ENCODE measurements around the gene YDJC. TPM values are rescaled to one million over a fixed set of nuclear protein-coding genes. Genes with fewer than 3 reads are reported as not detected.
"Not testable (repeated sequence)": the region's sequence is repeated elsewhere in the genome, so short reads cannot be mapped to it uniquely, and the experiment has no call there.

YDJC gene
- total RNA-seq, 1 experiment from 2014 or later, result 61.2 TPM

- DNase-seq (ENCODE audit: extremely low read depth, low read depth), result no peak
These were observed 46.8 kb downstream of the YDJC start for GRCh38 chr22:21582801-21583740.

- DNase-seq (ENCODE audit: extremely low read depth, low read depth), result not testable (repeated sequence)
These were observed 48.7 kb downstream of the YDJC start for GRCh38 chr22:21581009-21581713.

DNA sequence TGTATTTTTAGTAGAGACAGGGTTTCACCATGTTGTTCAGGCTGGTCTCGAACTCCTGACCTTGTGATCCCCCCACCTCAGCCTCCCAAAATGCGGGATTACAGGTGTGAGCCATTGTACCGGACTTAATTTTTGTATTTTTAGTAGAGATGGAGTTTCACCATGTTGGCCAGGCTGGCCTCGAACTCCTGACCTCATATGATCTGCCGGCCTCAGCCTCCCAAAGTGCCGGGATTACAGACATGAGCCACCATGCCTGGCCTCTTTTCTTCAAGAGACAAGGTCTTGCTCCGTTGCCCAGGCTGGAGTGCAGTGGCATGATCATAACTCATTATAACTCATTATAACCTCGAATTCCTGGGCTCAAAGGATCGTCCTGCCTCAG is 49.2 kb downstream of the YDJC start:
- not testable (repeated sequence) for DNase-seq (ENCODE audit: extremely low read depth, low read depth)

- DNase-seq (ENCODE audit: extremely low read depth, low read depth), result no peak
These were observed 50.4 kb downstream of the YDJC start for GRCh38 chr22:21579474-21579851.

Small RNA genes within 50 kb of the gene (small RNA-seq; reads per million reads assigned to genes)
- gene MIR301B, result 2.3 to 46.7 reads per million in 2 experiments

Other genes with a start within 250 kb of the YDJC start
- 0.17 and 0.27 TPM in 2 replicates for gene RIMBP3B, start 246.3 kb downstream of the YDJC start, total RNA-seq (2014; rRNA removed; shearing (Covaris generic))
- 1.7 and 1.9 TPM in 2 replicates for gene HIC2, start 212.7 kb downstream of the YDJC start, total RNA-seq (2014; rRNA removed; shearing (Covaris generic))
- 0.37 and 2.4 TPM in 2 replicates for gene TMEM191C, start 162.6 kb downstream of the YDJC start, total RNA-seq (2014; rRNA removed; shearing (Covaris generic))
- gene RIMBP3C, start 78.6 kb downstream of the YDJC start, total RNA-seq (2014; rRNA removed; shearing (Covaris generic)), result 0.42 and 0.81 TPM in 2 replicates
- gene UBE2L3, start 62.3 kb downstream of the YDJC start, total RNA-seq (2014; rRNA removed; shearing (Covaris generic)), result 62.5 and 62.8 TPM in 2 replicates
- gene CCDC116, start 2.7 kb upstream of the YDJC start, total RNA-seq (2014; rRNA removed; shearing (Covaris generic)), result not detected in 2 replicates
- 21.2 and 25.3 TPM in 2 replicates for gene SDF2L1, start 12.3 kb upstream of the YDJC start, total RNA-seq (2014; rRNA removed; shearing (Covaris generic))
- gene PPIL2, start 36.0 kb upstream of the YDJC start, total RNA-seq (2014; rRNA removed; shearing (Covaris generic)), result 20.3 and 22.8 TPM in 2 replicates
- 1.2 and 2.9 TPM in 2 replicates for gene YPEL1, start 105.8 kb upstream of the YDJC start, total RNA-seq (2014; rRNA removed; shearing (Covaris generic))
- 42.2 and 50.0 TPM in 2 replicates for gene MAPK1, start 237.6 kb upstream of the YDJC start, total RNA-seq (2014; rRNA removed; shearing (Covaris generic))

Data from NCI-H460 (cell line).